Measurements from ENCODE around the gene PAQR7. TPM values are rescaled to one million over a fixed set of nuclear protein-coding genes. Genes with fewer than 3 reads are reported as not detected.
A peak's percentile ranks its signal among the peaks of the same experiment; 100 is the strongest.

PAQR7 gene
- polyA plus RNA-seq, 1 donor from 2014 or later: 4.1 TPM

DNA sequence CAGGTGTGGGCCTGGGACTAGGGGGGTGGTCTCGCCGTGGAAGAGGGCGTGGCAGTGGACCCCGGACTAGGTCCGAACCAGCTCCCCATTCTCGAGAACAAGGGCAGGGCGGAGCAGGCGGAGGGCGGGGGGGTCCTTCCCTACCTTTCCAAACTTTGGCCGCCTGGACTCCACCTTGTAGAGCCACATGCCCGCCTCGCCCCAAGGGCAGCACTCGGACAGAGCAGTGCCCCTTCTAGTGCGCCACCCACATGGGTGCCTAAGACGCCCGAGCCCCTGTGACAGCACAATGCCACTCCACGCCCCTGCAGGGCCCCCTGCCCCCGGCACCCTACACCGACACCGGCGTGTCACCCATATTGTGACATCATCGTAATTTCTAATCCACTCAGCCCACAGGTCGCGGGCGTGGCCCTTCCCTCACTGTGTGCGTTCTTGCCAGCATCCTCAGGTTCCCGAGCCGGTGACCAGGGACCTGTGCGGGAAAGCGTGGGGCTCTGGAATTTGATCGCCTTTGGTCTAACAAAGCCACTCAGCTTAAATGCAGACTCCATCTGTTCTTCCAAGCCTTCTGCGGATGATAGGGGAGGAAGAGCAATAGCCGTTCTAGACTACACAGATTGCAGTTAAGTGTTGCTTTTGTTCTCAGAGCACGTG is 31.3 kb upstream of the PAQR7 start:
- H3K9ac ChIP-seq (ENCODE audit: low read length): peak overlapping the region; percentile 99

GRCh38 chr1:25905680-25906643 is 30.5 kb upstream of the PAQR7 start, which contains the start of gene STMN1:
STMN1 (minus strand) TSS chr1:25906419; CDS start chr1:25904676, 1,743 bp downstream.
- Histone ChIP-seq H3K27ac (ENCODE audit: low read length) (peak within 1 kb of the TSS; percentile 94), H3K9ac (ENCODE audit: low read length) (peak within 1 kb of the TSS; percentile 99), H3K9me3 (ENCODE audit: low read length) (no peaks in the 10 kb centered on the region), H3K9me2 (ENCODE audit: insufficient read depth, low read length) (no peaks in the 10 kb centered on the region), H3K4me2 (ENCODE audit: low read length) (peak within 1 kb of the TSS; percentile 71), H2AFZ (ENCODE audit: low read depth, low read length) (peak within 1 kb of the TSS; percentile 46), H3K27me3 (ENCODE audit: insufficient read depth, low read depth, low read length) (no peaks in the 10 kb centered on the region), H3K79me2 (replicated peaks; ENCODE audit: insufficient read depth, low read length) (peaks cover 47% of the 10 kb centered on the region), H3F3A (ENCODE audit: insufficient read depth, low read length, poor library complexity, severe bottlenecking) (no peaks in the 10 kb centered on the region), H3K36me3 (ENCODE audit: insufficient read depth, low read length) (peaks cover 5% of the 10 kb centered on the region), H3K4me3 (ENCODE audit: low read length) (peak within 1 kb of the TSS; percentile 90), H4K20me1 (ENCODE audit: insufficient read depth) (peaks cover 23% of the 10 kb centered on the region)
- TF ChIP-seq EP300 (conservative IDR thresholded peaks at IDR 0.05; ENCODE audit: poor library complexity, severe bottlenecking): no peak
- TF ChIP-seq, protein P1, sequence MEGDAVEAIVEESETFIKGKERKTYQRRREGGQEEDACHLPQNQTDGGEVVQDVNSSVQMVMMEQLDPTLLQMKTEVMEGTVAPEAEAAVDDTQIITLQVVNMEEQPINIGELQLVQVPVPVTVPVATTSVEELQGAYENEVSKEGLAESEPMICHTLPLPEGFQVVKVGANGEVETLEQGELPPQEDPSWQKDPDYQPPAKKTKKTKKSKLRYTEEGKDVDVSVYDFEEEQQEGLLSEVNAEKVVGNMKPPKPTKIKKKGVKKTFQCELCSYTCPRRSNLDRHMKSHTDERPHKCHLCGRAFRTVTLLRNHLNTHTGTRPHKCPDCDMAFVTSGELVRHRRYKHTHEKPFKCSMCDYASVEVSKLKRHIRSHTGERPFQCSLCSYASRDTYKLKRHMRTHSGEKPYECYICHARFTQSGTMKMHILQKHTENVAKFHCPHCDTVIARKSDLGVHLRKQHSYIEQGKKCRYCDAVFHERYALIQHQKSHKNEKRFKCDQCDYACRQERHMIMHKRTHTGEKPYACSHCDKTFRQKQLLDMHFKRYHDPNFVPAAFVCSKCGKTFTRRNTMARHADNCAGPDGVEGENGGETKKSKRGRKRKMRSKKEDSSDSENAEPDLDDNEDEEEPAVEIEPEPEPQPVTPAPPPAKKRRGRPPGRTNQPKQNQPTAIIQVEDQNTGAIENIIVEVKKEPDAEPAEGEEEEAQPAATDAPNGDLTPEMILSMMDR (IDR thresholded peaks at IDR 0.05; ENCODE audit: poor library complexity, severe bottlenecking): peak; percentile 33
- TF ChIP-seq EZH2 (IDR thresholded peaks at IDR 0.05; ENCODE audit: borderline replicate concordance, insufficient read depth, low read length, poor library complexity, severe bottlenecking): no peak
- peak; percentile 100 for TF ChIP-seq POLR2AphosphoS5 (IDR thresholded peaks at IDR 0.05)
- peak; percentile 6 for TF ChIP-seq RAD21 (conservative IDR thresholded peaks at IDR 0.05)
- TF ChIP-seq REST (IDR thresholded peaks at IDR 0.05; ENCODE audit: borderline replicate concordance): peak; percentile 41
- TF ChIP-seq SMC3 (conservative IDR thresholded peaks at IDR 0.05; ENCODE audit: poor library complexity): no peak
- TF ChIP-seq MXI1 (conservative IDR thresholded peaks at IDR 0.05; ENCODE audit: poor library complexity, severe bottlenecking): peak; percentile 47
- peak; percentile 68 for TF ChIP-seq TAF1 (IDR thresholded peaks at IDR 0.05; ENCODE audit: low read depth)

More for the DNA sequence above, 31.3 kb upstream of the PAQR7 start:
- Histone ChIP-seq H3K9me2 (ENCODE audit: insufficient read depth, low read length) (no peaks in the 10 kb centered on the region), H3K27me3 (ENCODE audit: insufficient read depth, low read depth, low read length) (no peaks in the 10 kb centered on the region), H3K4me2 (ENCODE audit: low read length) (peak overlapping the region; percentile 71), H2AFZ (ENCODE audit: low read depth, low read length) (peak overlapping the region; percentile 46), H3K79me2 (replicated peaks; ENCODE audit: insufficient read depth, low read length) (peaks cover 39% of the 10 kb centered on the region), H3K27ac (ENCODE audit: low read length) (peak overlapping the region; percentile 94), H3K9me3 (ENCODE audit: low read length) (no peaks in the 10 kb centered on the region), H3F3A (ENCODE audit: insufficient read depth, low read length, poor library complexity, severe bottlenecking) (no peaks in the 10 kb centered on the region), H3K4me3 (ENCODE audit: low read length) (peak overlapping the region; percentile 90), H4K20me1 (ENCODE audit: insufficient read depth) (peaks cover 23% of the 10 kb centered on the region), H3K36me3 (ENCODE audit: insufficient read depth, low read length) (peaks cover 5% of the 10 kb centered on the region)
- TF ChIP-seq EZH2 (IDR thresholded peaks at IDR 0.05; ENCODE audit: borderline replicate concordance, insufficient read depth, low read length, poor library complexity, severe bottlenecking): no peak
- peak; percentile 27 for TF ChIP-seq REST (IDR thresholded peaks at IDR 0.05; ENCODE audit: borderline replicate concordance)
